GM23248 (cell line): ENCODE data around the gene LRRIQ1.

Experiments
- EZH2 ChIP-seq: fragments of 200-600 bp; sonication (generic); IDR thresholded peaks from 2 replicates; pipeline ENCODE4 v1.6.1; 2018; ENCODE audit warnings: antibody characterized with exemption, mild to moderate bottlenecking; ENCODE audit not compliant: insufficient read depth, poor library complexity, severe bottlenecking
- EZH2phosphoT487 ChIP-seq: fragments of 200-600 bp; sonication (generic); IDR thresholded peaks from 2 replicates; pipeline ENCODE4 v1.6.1; 2018; ENCODE audit warnings: antibody characterized with exemption, moderate library complexity, mild to moderate bottlenecking, low read depth; ENCODE audit not compliant: insufficient read depth

DNA sequence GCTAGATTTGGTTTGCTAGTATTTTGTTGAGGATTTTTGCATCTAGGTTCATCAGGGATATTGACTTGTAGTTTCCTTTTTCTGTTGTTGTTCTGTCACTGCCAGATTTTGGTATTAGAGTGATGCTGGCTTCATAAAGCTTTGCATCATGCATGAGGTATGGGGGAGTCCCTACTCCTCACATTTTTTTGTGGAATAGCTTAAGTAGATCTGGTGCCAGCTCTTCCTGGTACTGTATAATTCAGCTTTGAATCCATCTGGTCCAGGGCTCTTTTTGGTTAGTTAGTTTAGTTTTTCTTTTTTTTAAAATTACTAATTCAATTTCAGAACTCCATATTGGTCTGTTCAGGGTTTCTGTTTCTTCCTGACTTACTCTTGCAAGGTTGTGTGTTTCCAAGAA, 59.4 kb downstream of the LRRIQ1 start:
- TF ChIP-seq EZH2phosphoT487 (no peak), EZH2 (no peak)
